Neuronal stem cell (in vitro differentiated cells): ENCODE results near the gene ZDHHC6.

Source experiments
- DNase-seq: peaks from one replicate; pipeline ENCODE4 v3.0.0-alpha.2; 2013; ENCODE audit warnings: low spot score
- H2AFZ ChIP-seq: one replicate; pipeline ENCODE4 v1.6.1; 2013; ENCODE audit warnings: mild to moderate bottlenecking, low read length, inconsistent platforms
- H2AK5ac ChIP-seq: 2 replicates; pipeline ENCODE4 v1.6.1; 2013; ENCODE audit warnings: low read depth, mild to moderate bottlenecking, inconsistent platforms, low read length, moderate library complexity, mixed read lengths
- H2BK120ac ChIP-seq: 2 replicates; pipeline ENCODE4 v1.6.1; 2013; ENCODE audit warnings: low read depth, mild to moderate bottlenecking, inconsistent platforms, low read length, moderate library complexity, mixed read lengths
- H2BK12ac ChIP-seq: one replicate; pipeline ENCODE4 v1.6.1; 2013; ENCODE audit warnings: low read length, inconsistent platforms
- H2BK15ac ChIP-seq: 2 replicates; pipeline ENCODE4 v1.6.1; 2013; ENCODE audit warnings: mild to moderate bottlenecking, low read length, inconsistent platforms, mixed read lengths
- H2BK5ac ChIP-seq: one replicate; pipeline ENCODE4 v1.6.1; 2013; ENCODE audit warnings: inconsistent platforms, mild to moderate bottlenecking, low read length, moderate library complexity
- H3K14ac ChIP-seq: one replicate; pipeline ENCODE4 v1.6.1; 2013; ENCODE audit warnings: low read length, inconsistent platforms
- H3K18ac ChIP-seq: 2 replicates; pipeline ENCODE4 v1.6.1; 2013; ENCODE audit warnings: low read length, inconsistent platforms
- H3K23ac ChIP-seq: 2 replicates; pipeline ENCODE4 v1.6.1; 2013; ENCODE audit warnings: low read depth, mild to moderate bottlenecking, mixed read lengths, low read length, inconsistent platforms; ENCODE audit not compliant: poor library complexity
- H3K27ac ChIP-seq: replicated peaks from 3 replicates; pipeline ENCODE4 v1.5.1; 2013; ENCODE audit warnings: low read length, inconsistent platforms
- H3K27me3 ChIP-seq, 3 experiments: 2 replicates each; pipeline ENCODE4 v1.6.1; 2013; ENCODE audit warnings: low read length in 3 of 3, mild to moderate bottlenecking in 2 of 3, inconsistent platforms in 1 of 3, low read depth in 1 of 3, mixed read lengths in 1 of 3, moderate library complexity in 1 of 3; ENCODE audit not compliant: control insufficient read depth in 3 of 3, insufficient read depth in 3 of 3
- H3K36me3 ChIP-seq, 2 donors: replicated peaks in 1 of 2; 2 replicates each; pipeline ENCODE4 v1.6.1; 2013; ENCODE audit warnings: low read length in 2 of 2; ENCODE audit not compliant: control insufficient read depth in 2 of 2, insufficient read depth in 2 of 2
- H3K4ac ChIP-seq: 2 replicates; pipeline ENCODE4 v1.6.1; 2013; ENCODE audit warnings: inconsistent platforms, mild to moderate bottlenecking, low read length, moderate library complexity
- H3K4me1 ChIP-seq, 2 donors: 1 replicate in 1 of 2; 2 replicates in 1 of 2; pipeline ENCODE4 v1.6.1; 2013; ENCODE audit warnings: low read length in 2 of 2, low read depth in 1 of 2; ENCODE audit not compliant: control insufficient read depth in 2 of 2, insufficient read depth in 1 of 2
- H3K4me2 ChIP-seq: one replicate; pipeline ENCODE4 v1.6.1; 2013; ENCODE audit warnings: mild to moderate bottlenecking, low read length, inconsistent platforms; ENCODE audit not compliant: insufficient read depth, poor library complexity, severe bottlenecking
- H3K4me3 ChIP-seq, 2 donors: 2 replicates each; pipeline ENCODE4 v1.5.1; 2013; ENCODE audit warnings: low read length in 2 of 2, mild to moderate bottlenecking in 2 of 2, inconsistent platforms in 1 of 2, moderate library complexity in 1 of 2
- H3K79me1 ChIP-seq: one replicate; pipeline ENCODE4 v1.6.1; 2013; ENCODE audit warnings: low read depth, mild to moderate bottlenecking, inconsistent platforms, low read length, moderate library complexity
- H3K9ac ChIP-seq: one replicate; pipeline ENCODE4 v1.6.1; 2013; ENCODE audit warnings: mild to moderate bottlenecking, low read depth, low read length, inconsistent platforms; ENCODE audit not compliant: poor library complexity
- H3K9me3 ChIP-seq, 2 donors: replicated peaks in 1 of 2; 2 replicates each; pipeline versions ENCODE3 to v1.6.1; 2013; ENCODE audit warnings: low read length in 2 of 2, mild to moderate bottlenecking in 2 of 2, inconsistent platforms in 1 of 2, low read depth in 1 of 2, mixed read lengths in 1 of 2, moderate library complexity in 1 of 2; ENCODE audit not compliant: control insufficient read depth in 2 of 2, insufficient read depth in 1 of 2
- H4K8ac ChIP-seq: one replicate; pipeline ENCODE4 v1.6.1; 2013; ENCODE audit warnings: low read depth, mild to moderate bottlenecking, inconsistent platforms, low read length, moderate library complexity
- H4K91ac ChIP-seq: one replicate; pipeline ENCODE4 v1.6.1; 2013; ENCODE audit warnings: low read length, low read depth, mild to moderate bottlenecking, inconsistent platforms; ENCODE audit not compliant: poor library complexity
- WGBS, 2 donors: extraction: QIAGEN DNeasy Blood & Tissue Kit; methylation state at CpG; one replicate each; pipeline ENCODE4 v1.1.7; 2013; ENCODE audit warnings: missing lambda C conversion rate in 2 of 2, mixed read lengths in 1 of 2; ENCODE audit not compliant: insufficient read length in 2 of 2, insufficient replicate concordance in 1 of 2; ENCODE audit errors: extremely low coverage in 2 of 2; 5-methylcytosine and 5-hydroxymethylcytosine counted together

Gene ZDHHC6

DNA sequence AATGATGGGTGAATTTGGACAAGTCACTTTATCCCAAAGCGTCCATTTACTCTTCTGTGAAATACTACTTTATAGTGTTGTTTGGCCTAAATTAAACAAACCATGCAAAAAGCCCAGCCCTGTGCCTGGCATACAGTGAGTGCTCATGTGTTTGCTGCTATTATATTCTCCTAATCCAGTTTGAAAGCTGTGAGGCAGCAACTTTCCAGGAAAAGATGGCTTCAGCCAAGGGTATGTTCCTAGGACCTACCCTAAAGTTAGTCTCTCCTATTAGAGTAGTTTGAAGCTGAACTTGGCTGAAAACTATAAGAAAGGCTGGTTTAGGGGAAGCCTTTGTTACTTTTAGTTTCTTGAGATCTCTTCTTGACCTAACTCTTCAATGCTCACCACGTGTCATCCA is 52.9 kb downstream of the ZDHHC6 start:
- DNase-seq, result no peak
- peaks cover 0 to 7% of the 10 kb centered on the region in 2 donors for H3K4me1 ChIP-seq
- H2BK12ac ChIP-seq, result no peak overlapping the region
- whole genome bisulfite sequencing, 2 donors, result no CpG with 5 or more reads among the region's 2 CpGs
- no peak overlapping the region for H3K4ac ChIP-seq
- no peak overlapping the region for H2BK120ac ChIP-seq
- H3K36me3 ChIP-seq, result no peaks in the 10 kb centered on the region
- H3K27me3 ChIP-seq, result peaks cover 0 to 2% (median 0%) of the 10 kb centered on the region in 3 experiments
- no peak overlapping the region for H2AK5ac ChIP-seq
- no peak overlapping the region for H3K14ac ChIP-seq
- H3K79me1 ChIP-seq, result no peaks in the 10 kb centered on the region
- H3K4me3 ChIP-seq, result no peak overlapping the region
- H3K9ac ChIP-seq, result no peak overlapping the region
- H3K9me3 ChIP-seq, result no peaks in the 10 kb centered on the region
- H2AFZ ChIP-seq, result no peak overlapping the region
- no peak overlapping the region for H3K18ac ChIP-seq
- no peak overlapping the region for H3K27ac ChIP-seq
- no peak overlapping the region for H2BK15ac ChIP-seq
- no peak overlapping the region for H3K23ac ChIP-seq
- H3K4me2 ChIP-seq, result no peak overlapping the region
- H2BK5ac ChIP-seq, result no peak overlapping the region
- no peak overlapping the region for H4K8ac ChIP-seq
- no peak overlapping the region for H4K91ac ChIP-seq

DNA sequence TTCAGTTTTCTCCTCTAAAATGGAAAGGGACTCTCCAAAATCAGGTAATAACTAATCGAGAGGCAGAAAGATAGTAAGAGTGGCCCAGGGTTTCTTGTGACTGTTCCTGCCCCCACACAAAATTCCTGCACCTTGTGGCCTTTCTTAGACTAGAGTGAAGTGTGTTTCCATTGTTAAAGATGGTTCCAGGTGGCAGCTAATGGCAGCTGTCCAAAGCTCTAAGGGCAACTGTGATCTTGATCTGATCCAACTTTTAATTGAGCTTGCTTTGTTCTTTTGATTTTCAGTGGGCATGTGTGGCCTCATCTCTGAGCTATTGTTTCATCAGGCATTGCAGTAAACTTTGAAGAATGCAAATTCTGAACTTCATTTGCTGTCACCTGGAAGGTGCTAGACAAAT is 53.4 kb downstream of the ZDHHC6 start:
- no peak overlapping the region for H2AK5ac ChIP-seq
- no peak overlapping the region for H4K8ac ChIP-seq
- H3K14ac ChIP-seq, result no peak overlapping the region
- H2BK5ac ChIP-seq, result no peak overlapping the region
- no peaks in the 10 kb centered on the region for H3K79me1 ChIP-seq
- H2BK15ac ChIP-seq, result no peak overlapping the region
- H2AFZ ChIP-seq, result no peak overlapping the region
- no peak overlapping the region for H3K4ac ChIP-seq
- no peak overlapping the region for H3K18ac ChIP-seq
- no peak overlapping the region for H2BK120ac ChIP-seq
- H4K91ac ChIP-seq, result no peak overlapping the region
- no peak overlapping the region for H3K23ac ChIP-seq
- no peak overlapping the region for H3K27ac ChIP-seq
- H2BK12ac ChIP-seq, result no peak overlapping the region
- H3K27me3 ChIP-seq, result peaks cover 0 to 2% (median 0%) of the 10 kb centered on the region in 3 experiments
- WGBS, 2 donors, result no CpG with 5 or more reads among the region's 1 CpG
- no peak for DNase-seq
- peaks cover 0 to 7% of the 10 kb centered on the region in 2 donors for H3K4me1 ChIP-seq
- H3K4me3 ChIP-seq, result no peak overlapping the region
- H3K36me3 ChIP-seq, result no peaks in the 10 kb centered on the region
- no peak overlapping the region for H3K9ac ChIP-seq
- H3K4me2 ChIP-seq, result no peak overlapping the region
- H3K9me3 ChIP-seq, result no peaks in the 10 kb centered on the region

DNA sequence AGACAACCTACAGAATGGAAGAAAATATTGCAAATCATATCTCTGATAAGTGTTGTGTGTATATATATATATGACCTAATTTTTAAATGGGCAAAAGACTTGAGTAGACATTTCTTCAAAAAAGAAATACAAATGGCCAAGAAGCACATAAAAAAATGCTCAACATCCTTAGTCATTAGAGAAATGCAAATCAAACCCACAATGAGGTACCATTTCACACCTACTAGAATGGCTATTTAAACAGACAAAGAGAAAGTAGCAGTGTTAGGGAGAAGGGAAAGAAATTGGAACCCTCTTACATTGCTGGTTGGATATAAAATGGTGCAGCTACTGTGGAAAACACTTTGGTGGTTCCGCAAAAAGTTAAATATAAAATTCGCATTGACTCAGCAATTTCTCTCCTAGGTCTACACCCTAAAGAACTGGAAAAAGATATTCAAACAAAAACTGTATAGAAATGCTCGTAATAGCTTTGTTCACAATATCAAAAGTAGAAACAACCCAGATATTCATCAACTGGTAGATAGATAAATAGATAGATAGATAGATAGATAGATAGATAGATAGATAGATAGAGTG is 56.5 kb downstream of the ZDHHC6 start:
- H3K4me1 ChIP-seq, result peaks cover 0 to 9% of the 10 kb centered on the region in 2 donors
- no peak overlapping the region for H3K23ac ChIP-seq
- DNase-seq, result no peak
- H2BK15ac ChIP-seq, result no peak overlapping the region
- H3K9ac ChIP-seq, result no peak overlapping the region
- H3K9me3 ChIP-seq, result no peaks in the 10 kb centered on the region
- H2AFZ ChIP-seq, result no peak overlapping the region
- no peak overlapping the region for H2BK5ac ChIP-seq
- no peak overlapping the region for H2BK12ac ChIP-seq
- H3K36me3 ChIP-seq, result no peaks in the 10 kb centered on the region
- no peak overlapping the region for H3K4ac ChIP-seq
- no peak overlapping the region for H3K4me3 ChIP-seq
- no peak overlapping the region for H3K18ac ChIP-seq
- H3K27ac ChIP-seq, result no peak overlapping the region
- no peak overlapping the region for H2AK5ac ChIP-seq
- no peak overlapping the region for H4K91ac ChIP-seq
- no peak overlapping the region for H3K4me2 ChIP-seq
- H3K14ac ChIP-seq, result no peak overlapping the region
- peaks cover 0 to 2% (median 0%) of the 10 kb centered on the region in 3 experiments for H3K27me3 ChIP-seq
- no peaks in the 10 kb centered on the region for H3K79me1 ChIP-seq
- no CpG with 5 or more reads among the region's 3 CpGs for WGBS, 2 donors
- no peak overlapping the region for H4K8ac ChIP-seq
- H2BK120ac ChIP-seq, result no peak overlapping the region

DNA sequence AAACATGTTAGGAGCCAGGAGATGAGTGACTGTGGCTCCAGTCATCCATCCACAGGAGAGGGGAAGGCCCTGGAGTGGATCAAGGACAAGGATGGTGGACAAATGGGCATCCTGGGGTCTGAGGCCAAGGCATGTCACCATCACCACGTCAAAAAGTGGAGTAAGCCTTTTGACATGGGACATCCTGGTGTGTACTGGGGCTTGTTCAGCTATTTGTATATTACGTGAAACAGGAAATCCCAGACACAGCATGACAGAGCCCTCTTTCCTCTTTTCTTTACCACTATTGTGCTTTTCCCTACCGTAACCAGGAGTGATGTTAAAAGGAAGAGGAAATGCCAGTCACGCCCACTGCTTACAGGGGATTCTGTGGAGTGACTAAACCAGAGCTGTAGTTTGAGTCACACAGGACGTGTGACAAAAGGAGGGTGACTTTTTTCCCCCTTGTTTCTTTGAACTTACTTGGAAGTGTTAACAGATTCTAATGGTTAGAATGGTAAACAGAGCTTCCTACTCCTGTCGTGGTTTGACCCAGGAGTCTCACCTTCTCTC is 57.4 kb downstream of the ZDHHC6 start:
- no peak overlapping the region for H3K27ac ChIP-seq
- no peak overlapping the region for H3K9ac ChIP-seq
- no peak overlapping the region for H3K14ac ChIP-seq
- H2BK15ac ChIP-seq, result no peak overlapping the region
- no peak overlapping the region for H3K18ac ChIP-seq
- no peak overlapping the region for H4K91ac ChIP-seq
- no peak overlapping the region for H3K4me3 ChIP-seq
- H2AFZ ChIP-seq, result peak overlapping the region; percentile 75
- H2BK120ac ChIP-seq, result no peak overlapping the region
- H3K4me2 ChIP-seq, result no peak overlapping the region
- no peak overlapping the region for H2AK5ac ChIP-seq
- DNase-seq, result no peak
- no CpG with 5 or more reads among the region's 6 CpGs for WGBS, 2 donors
- H2BK12ac ChIP-seq, result no peak overlapping the region
- H3K36me3 ChIP-seq, result no peaks in the 10 kb centered on the region
- no peak overlapping the region for H4K8ac ChIP-seq
- H3K9me3 ChIP-seq, result no peaks in the 10 kb centered on the region
- H3K79me1 ChIP-seq, result no peaks in the 10 kb centered on the region
- H3K4me1 ChIP-seq, result peaks cover 0 to 9% of the 10 kb centered on the region in 2 donors
- H3K27me3 ChIP-seq, result no peaks in the 10 kb centered on the region
- H3K4ac ChIP-seq, result no peak overlapping the region
- H2BK5ac ChIP-seq, result no peak overlapping the region
- no peak overlapping the region for H3K23ac ChIP-seq
